NCI-H510A (cell line): ENCODE results near the gene NGFR.
A peak's percentile ranks its signal among the peaks of the same experiment; 100 is the strongest.

ENCODE experiments used
- DNase-seq: peaks from one replicate; lab custom pipeline; 2025; lab: John Stamatoyannopoulos, UW

The NGFR gene

GRCh38 chr17:49469831-49470810 is 25.0 kb upstream of the NGFR start:
- no peak for DNase-seq

- no peak for DNase-seq
These were observed 23.9 kb upstream of the NGFR start for GRCh38 chr17:49471089-49471683.

DNA sequence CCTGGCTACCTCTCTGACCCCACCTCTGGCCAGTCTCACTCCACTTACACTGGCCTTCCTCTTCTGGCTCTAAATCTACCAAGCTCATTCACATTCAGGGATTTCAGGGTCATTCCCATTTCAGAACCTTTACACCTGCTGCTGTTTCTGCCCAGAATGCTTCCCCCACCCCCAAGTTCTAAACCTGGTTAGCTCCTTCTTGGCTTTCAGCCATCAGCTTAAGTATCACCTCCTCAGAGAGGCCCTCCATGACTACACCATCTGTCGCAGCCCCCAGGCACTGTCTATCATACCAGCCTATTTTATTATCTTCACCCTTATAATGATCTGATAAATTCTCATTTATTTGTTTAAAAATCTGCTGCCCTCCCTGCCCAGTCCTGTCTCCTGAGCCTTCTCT is 23.3 kb upstream of the NGFR start:
- DNase-seq, result no peak

GRCh38 chr17:49472527-49472926 is 22.6 kb upstream of the NGFR start:
- DNase-seq, result no peak

DNA sequence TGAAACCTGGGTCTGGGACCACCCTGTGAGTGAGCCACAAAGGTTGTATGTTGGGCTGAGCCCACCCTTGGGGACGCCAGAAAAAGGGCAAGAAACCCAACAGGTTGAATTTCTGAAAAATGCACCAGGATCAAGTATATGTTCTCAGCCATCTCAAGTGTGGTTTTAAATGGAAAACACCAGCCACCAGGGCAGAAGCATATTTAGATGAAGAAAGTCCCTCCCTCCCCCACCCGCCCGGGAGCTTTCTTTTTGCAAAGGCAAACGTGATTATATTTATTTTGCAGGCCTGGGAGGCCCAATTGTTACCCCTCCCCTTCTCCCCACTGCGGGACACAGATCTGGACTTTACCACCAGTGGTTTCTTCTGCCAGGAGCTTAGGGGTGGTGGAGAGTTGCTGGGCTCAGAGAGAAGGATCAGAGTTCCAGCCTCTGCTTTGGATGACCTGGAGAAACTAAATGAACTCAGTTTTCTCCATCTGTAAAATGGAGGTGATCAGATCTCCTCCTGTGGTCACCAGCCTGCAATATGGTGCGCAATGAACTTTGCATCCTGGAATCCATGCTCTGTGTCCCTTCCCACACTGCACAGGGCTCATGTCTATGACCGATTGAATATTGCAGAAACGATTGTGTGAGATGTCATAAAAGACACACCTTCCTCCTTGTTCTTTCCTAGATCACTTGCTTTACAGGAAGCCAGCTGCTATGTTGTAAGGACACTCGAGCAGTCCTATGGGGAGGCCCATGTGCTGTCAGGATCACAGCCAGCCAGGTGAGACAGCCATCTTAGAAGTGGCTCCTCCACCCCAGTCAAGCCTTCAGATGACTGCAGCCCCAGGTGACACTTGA is 21.0 kb upstream of the NGFR start:
- DNase-seq, result no peak

- DNase-seq, result no peak
These were observed 17.4 kb upstream of the NGFR start for GRCh38 chr17:49477709-49478108.

DNA sequence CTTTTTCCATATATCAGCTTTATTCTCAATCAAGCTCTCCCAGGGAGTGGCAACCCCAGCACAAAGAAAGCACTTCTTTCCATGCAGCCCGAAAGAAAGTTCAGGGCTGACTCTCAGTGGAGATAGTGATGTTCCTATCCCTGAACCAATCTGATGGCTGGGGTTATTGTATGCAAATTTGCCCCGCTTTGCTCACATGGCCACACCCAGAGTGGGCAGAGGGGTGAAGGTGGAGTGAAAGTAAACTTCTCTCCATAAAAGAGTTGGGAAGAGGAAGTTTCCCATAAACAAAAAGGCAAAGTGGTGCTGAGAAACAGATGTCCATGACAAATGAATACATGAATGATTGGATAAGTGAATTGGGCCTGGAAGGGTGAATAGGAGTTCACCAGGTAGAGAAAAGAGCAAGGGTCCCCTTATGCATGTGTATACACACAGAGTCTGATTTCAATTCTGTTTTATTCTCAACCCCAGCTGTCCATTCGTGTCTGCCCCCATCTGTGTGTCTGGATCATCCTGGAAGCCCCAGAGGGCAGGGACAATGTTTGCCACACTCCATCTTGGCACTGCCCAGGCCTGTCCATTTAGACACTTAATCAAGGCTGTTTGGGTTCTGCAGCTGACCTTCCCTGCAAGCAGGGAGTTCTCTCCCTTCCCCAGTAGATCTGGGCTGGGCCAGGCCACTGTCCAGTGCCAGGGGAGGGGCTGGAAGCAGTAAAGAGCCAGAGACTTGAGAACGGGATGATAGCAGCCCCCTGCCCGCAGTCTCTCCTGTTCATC is 14.1 kb upstream of the NGFR start:
- DNase-seq, result no peak

DNA sequence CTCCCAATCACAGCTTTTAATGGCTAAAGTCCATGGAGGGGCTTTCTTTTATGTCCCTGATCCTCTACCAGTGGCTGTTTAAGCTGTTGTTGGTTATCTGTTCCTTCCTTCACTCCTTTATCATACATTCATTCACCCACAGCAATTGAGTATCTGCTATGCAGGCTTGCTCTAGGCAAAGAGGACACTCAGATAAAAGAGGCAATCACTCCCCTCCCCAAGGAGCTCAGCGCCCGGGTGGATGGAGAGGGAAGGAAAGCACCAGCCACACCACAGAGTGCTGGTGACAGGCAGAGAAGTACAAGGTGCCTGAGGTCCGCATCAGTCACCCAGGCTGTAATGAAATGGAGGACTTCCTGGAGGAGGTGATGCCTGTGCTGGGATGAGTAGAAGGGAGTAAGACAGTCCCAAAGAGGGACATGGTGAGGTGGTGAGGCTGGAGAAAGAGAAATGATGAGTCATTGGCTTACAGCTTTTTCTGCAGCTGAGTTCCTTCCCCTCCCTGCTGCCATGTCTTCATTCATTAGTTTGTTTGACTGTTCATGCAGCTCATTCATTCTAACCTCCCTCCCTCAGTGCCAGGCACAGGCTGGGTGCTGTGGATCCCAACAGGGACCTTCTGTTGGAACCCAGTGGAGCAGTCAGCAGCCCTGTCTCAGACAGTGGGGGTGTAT is 12.8 kb upstream of the NGFR start:
- no peak for DNase-seq

GRCh38 chr17:49483599-49484509 is 11.2 kb upstream of the NGFR start:
- DNase-seq, result no peak

GRCh38 chr17:49484588-49484987 is 10.5 kb upstream of the NGFR start:
- DNase-seq, result no peak

DNA sequence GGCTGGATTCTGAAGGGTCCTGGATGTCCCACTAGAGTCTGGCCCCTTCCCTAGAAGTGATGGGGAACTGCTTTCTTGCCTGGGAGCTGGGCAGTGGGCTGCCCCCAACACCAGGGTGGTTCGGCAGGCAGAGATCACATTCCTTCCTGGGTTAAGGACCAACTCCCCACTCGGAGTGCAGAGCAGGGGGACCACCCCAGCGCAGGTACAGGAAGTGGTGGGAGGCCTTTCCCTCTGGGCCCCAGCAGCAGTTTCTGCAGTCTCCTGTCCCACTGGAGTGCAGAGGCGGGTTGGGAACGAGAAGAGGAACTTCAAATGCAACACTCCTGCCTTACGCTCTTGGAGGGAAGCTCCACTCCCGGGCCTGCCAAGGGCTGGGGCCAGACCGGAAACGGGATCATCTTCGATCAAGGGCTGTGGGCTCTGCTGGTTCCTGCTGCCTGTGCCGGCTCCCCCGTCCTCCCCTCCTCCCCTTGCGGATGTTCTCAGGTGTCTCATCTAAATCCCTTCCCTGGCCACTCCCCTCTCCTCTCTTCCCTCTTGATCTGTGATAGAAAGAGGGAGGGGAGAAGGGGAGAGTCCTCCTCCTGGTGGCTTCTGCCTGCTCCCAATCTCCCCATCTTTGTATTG is 9.0 kb upstream of the NGFR start:
- DNase-seq, result peak; percentile 44

- no peak for DNase-seq
These were observed 7.9 kb upstream of the NGFR start for GRCh38 chr17:49487183-49487582.

GRCh38 chr17:49488612-49489011 is 6.5 kb upstream of the NGFR start:
- DNase-seq, result no peak

DNA sequence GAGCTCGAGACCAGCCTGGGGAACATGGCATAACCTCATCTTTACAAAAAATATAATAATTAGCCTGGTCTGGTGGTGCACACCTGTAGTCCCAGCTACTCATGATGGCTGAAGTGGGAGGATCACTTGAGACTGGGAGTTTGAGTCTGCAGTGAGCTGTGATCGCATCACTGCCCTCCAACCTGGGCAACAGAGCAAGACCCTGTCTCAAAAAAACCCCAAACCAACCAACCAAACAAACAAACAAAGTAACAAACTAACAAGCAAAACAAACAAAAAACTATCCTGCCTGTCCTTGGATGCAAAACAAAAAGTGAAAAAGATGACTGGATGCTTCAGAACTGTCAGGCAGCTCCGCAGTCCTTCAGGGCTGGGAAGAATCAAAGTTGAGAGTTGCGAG is 5.7 kb upstream of the NGFR start:
- DNase-seq, result no peak

DNA sequence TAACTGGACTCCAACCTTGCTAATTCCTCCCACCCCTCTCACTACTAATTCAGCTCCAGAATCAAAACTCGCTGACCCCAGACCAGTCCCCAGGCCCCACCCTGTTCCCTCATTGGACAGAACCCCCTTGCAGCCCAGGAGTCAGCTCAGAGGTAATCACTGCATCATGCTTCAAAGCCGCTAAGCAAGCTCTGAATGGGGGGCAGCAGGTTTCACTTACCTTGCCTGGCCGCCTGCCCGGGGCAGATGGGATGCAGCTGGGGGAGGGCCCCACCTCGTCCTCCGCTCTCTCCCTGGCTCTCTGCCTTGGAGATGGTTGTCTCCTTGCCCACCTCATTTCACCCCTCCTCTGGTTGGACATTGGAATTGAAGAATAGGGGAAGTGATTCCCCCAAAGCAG is 4.8 kb upstream of the NGFR start:
- DNase-seq, result no peak

GRCh38 chr17:49491192-49491769 is 3.8 kb upstream of the NGFR start:
- DNase-seq, result no peak

GRCh38 chr17:49494399-49494985 is 601 bp upstream of the NGFR start:
- no peak for DNase-seq

- DNase-seq, result no peak
These were observed 719 bp downstream of the NGFR start for GRCh38 chr17:49495842-49496182.
